ENCODE data around the gene PSMA5. TPM values are rescaled to one million over a fixed set of nuclear protein-coding genes. Genes with fewer than 3 reads are reported as not detected.

Gene PSMA5
- total and polyA plus RNA-seq, 2 of the 13 experiments (the other 11 are each of a cell fraction or from before 2014, with no cell fraction given), result 140 to 169 TPM

DNA sequence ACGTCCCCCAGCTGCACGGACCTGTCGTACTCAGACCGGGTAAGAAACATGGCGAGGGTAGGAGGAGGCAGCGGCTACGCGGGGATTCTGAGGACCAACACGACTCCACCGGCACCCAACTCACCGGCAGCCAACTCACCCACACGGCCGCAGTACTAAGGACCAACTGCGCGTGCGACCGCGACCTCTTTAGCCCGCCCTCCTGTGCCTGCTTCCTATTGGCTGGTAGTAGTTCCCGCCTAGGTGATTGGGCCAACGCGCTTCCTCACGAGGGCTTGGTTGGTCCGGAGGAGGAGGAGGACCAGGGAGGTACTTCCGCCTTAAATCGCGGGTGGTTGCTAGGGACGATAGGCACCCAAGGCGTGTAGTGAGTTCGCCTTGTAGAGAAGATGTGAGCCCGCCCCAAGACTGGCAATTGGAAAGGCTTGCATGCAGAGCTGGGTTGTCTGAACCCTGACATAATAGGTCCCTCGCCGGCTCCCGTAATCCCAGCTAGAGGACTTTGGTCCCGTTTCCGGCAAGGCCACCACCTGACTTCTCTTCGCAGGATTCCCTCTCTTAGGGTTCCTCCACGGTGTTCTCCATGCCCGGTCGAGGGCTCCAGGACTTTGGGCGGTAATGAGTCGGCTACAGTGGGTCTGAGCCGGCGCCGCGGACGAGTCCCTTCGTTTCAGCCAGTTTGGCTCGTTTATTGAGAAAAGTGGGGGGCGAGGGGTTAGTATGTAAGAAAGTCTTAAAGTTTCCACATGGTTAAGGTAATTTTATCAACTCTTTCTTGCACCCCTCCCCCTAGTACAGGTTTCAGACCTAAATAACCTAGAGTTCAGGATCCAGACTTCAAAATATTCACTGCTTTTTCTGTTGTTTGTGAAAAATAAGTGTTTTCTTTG is at the start of gene PSMA5 (continued):
- TF ChIP-seq, protein P1, sequence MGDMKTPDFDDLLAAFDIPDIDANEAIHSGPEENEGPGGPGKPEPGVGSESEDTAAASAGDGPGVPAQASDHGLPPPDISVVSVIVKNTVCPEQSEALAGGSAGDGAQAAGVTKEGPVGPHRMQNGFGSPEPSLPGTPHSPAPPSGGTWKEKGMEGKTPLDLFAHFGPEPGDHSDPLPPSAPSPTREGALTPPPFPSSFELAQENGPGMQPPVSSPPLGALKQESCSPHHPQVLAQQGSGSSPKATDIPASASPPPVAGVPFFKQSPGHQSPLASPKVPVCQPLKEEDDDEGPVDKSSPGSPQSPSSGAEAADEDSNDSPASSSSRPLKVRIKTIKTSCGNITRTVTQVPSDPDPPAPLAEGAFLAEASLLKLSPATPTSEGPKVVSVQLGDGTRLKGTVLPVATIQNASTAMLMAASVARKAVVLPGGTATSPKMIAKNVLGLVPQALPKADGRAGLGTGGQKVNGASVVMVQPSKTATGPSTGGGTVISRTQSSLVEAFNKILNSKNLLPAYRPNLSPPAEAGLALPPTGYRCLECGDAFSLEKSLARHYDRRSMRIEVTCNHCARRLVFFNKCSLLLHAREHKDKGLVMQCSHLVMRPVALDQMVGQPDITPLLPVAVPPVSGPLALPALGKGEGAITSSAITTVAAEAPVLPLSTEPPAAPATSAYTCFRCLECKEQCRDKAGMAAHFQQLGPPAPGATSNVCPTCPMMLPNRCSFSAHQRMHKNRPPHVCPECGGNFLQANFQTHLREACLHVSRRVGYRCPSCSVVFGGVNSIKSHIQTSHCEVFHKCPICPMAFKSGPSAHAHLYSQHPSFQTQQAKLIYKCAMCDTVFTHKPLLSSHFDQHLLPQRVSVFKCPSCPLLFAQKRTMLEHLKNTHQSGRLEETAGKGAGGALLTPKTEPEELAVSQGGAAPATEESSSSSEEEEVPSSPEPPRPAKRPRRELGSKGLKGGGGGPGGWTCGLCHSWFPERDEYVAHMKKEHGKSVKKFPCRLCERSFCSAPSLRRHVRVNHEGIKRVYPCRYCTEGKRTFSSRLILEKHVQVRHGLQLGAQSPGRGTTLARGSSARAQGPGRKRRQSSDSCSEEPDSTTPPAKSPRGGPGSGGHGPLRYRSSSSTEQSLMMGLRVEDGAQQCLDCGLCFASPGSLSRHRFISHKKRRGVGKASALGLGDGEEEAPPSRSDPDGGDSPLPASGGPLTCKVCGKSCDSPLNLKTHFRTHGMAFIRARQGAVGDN (CRISPR knock-in tag; IDR thresholded peaks at IDR 0.05), result peak; percentile 90
- TF ChIP-seq POLR2G (IDR thresholded peaks at IDR 0.05; ENCODE audit: low read depth, low read length) (peak; percentile 92), ZNF879 (CRISPR knock-in tag; IDR thresholded peaks at IDR 0.05) (no peak), ZNF101 (CRISPR knock-in tag; IDR thresholded peaks at IDR 0.05; ENCODE audit: borderline replicate concordance, low read depth) (peak; percentile 70; the same call in 1 of the 2 replicates), ZNF674 (CRISPR knock-in tag; IDR thresholded peaks at IDR 0.05; ENCODE audit: low read depth) (no peak), ZNF530 (CRISPR knock-in tag; IDR thresholded peaks at IDR 0.05; ENCODE audit: low read depth) (no peak), ZNF224 (CRISPR knock-in tag; IDR thresholded peaks at IDR 0.05) (peak; percentile 78; the same call in 1 of the 2 replicates), ZNF563 (CRISPR knock-in tag; IDR thresholded peaks at IDR 0.05) (peak; percentile 47; the same call in 1 of the 2 replicates), ZNF256 (CRISPR knock-in tag; conservative IDR thresholded peaks at IDR 0.05) (0 out of 2 replicates have a peak, but pooled peaks have one; percentile 31), ZNF264 (CRISPR knock-in tag; IDR thresholded peaks at IDR 0.05) (no peak; the same call in 1 of the 2 replicates), SP140L (CRISPR knock-in tag; IDR thresholded peaks at IDR 0.05; ENCODE audit: borderline replicate concordance) (no peak)
- TF ChIP-seq, protein P2, sequence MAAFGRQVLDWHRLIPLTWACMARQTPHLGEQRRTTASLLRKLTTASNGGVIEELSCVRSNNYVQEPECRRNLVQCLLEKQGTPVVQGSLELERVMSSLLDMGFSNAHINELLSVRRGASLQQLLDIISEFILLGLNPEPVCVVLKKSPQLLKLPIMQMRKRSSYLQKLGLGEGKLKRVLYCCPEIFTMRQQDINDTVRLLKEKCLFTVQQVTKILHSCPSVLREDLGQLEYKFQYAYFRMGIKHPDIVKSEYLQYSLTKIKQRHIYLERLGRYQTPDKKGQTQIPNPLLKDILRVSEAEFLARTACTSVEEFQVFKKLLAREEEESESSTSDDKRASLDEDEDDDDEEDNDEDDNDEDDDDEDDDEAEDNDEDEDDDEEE (CRISPR knock-in tag; IDR thresholded peaks at IDR 0.05), result 0 out of 2 replicates have a peak, but pooled peaks have one; percentile 10
- TF ChIP-seq, protein P3, sequence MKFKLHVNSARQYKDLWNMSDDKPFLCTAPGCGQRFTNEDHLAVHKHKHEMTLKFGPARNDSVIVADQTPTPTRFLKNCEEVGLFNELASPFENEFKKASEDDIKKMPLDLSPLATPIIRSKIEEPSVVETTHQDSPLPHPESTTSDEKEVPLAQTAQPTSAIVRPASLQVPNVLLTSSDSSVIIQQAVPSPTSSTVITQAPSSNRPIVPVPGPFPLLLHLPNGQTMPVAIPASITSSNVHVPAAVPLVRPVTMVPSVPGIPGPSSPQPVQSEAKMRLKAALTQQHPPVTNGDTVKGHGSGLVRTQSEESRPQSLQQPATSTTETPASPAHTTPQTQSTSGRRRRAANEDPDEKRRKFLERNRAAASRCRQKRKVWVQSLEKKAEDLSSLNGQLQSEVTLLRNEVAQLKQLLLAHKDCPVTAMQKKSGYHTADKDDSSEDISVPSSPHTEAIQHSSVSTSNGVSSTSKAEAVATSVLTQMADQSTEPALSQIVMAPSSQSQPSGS (CRISPR knock-in tag; IDR thresholded peaks at IDR 0.05), result peak; percentile 40; the same call in 1 of the 2 replicates
- TF ChIP-seq, protein P4, sequence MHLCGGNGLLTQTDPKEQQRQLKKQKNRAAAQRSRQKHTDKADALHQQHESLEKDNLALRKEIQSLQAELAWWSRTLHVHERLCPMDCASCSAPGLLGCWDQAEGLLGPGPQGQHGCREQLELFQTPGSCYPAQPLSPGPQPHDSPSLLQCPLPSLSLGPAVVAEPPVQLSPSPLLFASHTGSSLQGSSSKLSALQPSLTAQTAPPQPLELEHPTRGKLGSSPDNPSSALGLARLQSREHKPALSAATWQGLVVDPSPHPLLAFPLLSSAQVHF (CRISPR knock-in tag; IDR thresholded peaks at IDR 0.05), result 0 out of 2 replicates have a peak, but pooled peaks have one; percentile 66
- TF ChIP-seq, protein P5, sequence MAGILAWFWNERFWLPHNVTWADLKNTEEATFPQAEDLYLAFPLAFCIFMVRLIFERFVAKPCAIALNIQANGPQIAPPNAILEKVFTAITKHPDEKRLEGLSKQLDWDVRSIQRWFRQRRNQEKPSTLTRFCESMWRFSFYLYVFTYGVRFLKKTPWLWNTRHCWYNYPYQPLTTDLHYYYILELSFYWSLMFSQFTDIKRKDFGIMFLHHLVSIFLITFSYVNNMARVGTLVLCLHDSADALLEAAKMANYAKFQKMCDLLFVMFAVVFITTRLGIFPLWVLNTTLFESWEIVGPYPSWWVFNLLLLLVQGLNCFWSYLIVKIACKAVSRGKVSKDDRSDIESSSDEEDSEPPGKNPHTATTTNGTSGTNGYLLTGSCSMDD (CRISPR knock-in tag; IDR thresholded peaks at IDR 0.05), result no peak
- TF ChIP-seq, protein P6, sequence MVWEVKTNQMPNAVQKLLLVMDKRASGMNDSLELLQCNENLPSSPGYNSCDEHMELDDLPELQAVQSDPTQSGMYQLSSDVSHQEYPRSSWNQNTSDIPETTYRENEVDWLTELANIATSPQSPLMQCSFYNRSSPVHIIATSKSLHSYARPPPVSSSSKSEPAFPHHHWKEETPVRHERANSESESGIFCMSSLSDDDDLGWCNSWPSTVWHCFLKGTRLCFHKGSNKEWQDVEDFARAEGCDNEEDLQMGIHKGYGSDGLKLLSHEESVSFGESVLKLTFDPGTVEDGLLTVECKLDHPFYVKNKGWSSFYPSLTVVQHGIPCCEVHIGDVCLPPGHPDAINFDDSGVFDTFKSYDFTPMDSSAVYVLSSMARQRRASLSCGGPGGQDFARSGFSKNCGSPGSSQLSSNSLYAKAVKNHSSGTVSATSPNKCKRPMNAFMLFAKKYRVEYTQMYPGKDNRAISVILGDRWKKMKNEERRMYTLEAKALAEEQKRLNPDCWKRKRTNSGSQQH (CRISPR knock-in tag; IDR thresholded peaks at IDR 0.05; ENCODE audit: low read depth), result no peak
